Calu3 (cell line): ENCODE results near the gene SMIM22. TPM values are rescaled to one million over a fixed set of nuclear protein-coding genes. Genes with fewer than 3 reads are reported as not detected.

Experiments
- BruUV-seq: library from RNA; stranded (reverse); fragments of 400-500 nt; replicated peaks from 2 replicates; lab custom pipeline; 2021; lab: Mats Ljungman, UMichigan
- CTCF ChIA-PET: fragments of 300-600 bp; sonication (Branson Sonifier 250); formaldehyde crosslinking; loops from one replicate; lab custom pipeline; 2022; ENCODE audit warnings: antibody characterized with exemption; lab: Charles Lee
- DNase-seq: peaks from one replicate; pipeline ENCODE4 v3.0.0; 2022
- H3K27ac Mint-ChIP-seq: one replicate; pipeline ENCODE4 v1.8.0; 2022; ENCODE audit warnings: mixed read lengths; ENCODE audit not compliant: unreplicated experiment
- H3K27me3 Mint-ChIP-seq: one replicate; pipeline ENCODE4 v1.8.0; 2022; ENCODE audit warnings: mixed read lengths; ENCODE audit not compliant: unreplicated experiment
- H3K36me3 Mint-ChIP-seq: one replicate; pipeline ENCODE4 v1.8.0; 2022; ENCODE audit warnings: mild to moderate bottlenecking, moderate library complexity, mixed read lengths; ENCODE audit not compliant: insufficient read depth, unreplicated experiment
- H3K4me1 Mint-ChIP-seq: one replicate; pipeline ENCODE4 v1.8.0; 2022; ENCODE audit warnings: mild to moderate bottlenecking, low read depth, mixed read lengths; ENCODE audit not compliant: unreplicated experiment
- H3K4me3 Mint-ChIP-seq: one replicate; pipeline ENCODE4 v1.8.0; 2022; ENCODE audit warnings: mild to moderate bottlenecking, low read depth, moderate library complexity, mixed read lengths; ENCODE audit not compliant: unreplicated experiment
- H3K9me3 Mint-ChIP-seq: one replicate; pipeline ENCODE4 v1.8.0; 2022; ENCODE audit warnings: low read depth, mixed read lengths; ENCODE audit not compliant: unreplicated experiment
- intact Hi-C: fragments of 100-400 bp; cut with micrococcal nuclease; formaldehyde crosslinking; loops from one replicate; pipeline ENCODE4 v1.10.0; 2022; ENCODE audit not compliant: unreplicated experiment
- total RNA-seq: library from RNA; stranded (reverse); gene quantifications from 2 replicates; pipeline ENCODE4 v1.2.3, GENCODE V29; 2022
- TF ChIP-seq, protein P1 (sequence below): fragments of 200-600 bp; IDR thresholded peaks from one replicate; pipeline ENCODE4 v1.8.0; 2022; ENCODE audit warnings: antibody characterized with exemption; ENCODE audit not compliant: unreplicated experiment

SMIM22 gene
- total RNA-seq, 1 experiment from 2014 or later, result 208 TPM

DNA sequence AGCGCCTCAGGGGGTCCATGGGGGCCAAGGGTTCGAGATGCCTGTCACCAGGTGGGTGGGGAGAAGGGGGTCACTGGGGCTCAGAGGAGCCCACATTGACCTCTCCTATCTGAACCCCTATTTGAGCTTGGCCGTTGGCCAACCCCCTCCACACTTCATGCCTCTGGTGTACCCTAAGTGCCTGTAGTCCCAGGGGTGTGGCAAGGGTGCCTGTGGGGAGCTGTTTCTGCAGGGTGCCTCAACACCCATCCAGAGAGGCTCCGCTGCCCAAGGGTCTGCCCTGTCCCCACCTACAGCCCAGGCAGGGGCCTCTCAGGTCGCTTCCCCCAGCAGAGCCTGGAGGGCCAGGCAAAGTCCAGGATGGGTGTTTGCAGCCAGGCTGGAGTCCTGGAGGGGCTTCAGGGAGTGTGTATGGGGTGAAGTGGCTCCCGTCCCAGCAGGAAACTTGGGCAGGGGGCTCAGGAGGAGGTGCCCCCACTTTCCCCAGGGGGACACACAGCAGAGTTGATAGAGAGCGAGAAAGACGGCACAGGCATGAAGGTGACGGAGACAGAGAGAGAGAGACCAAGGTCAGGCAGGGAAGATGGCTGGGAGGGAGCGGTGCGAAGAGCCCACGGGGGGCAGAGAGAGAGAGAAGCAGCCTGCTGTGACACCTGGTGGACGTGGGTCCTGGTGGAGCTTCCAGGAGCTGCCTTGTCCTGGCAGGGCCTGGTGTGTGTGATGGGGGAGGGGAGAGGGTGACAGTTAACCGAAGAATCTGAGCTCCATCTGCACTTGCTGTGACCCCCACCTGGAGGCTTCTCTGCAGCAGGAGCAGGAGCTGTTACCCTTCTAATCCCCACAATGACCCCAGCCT lies 7.3 kb upstream of the SMIM22 start, which contains the start of gene SEPTIN12:
Gene SEPTIN12 (minus strand): TSS at position 719 of the 856 bp plus-strand sequence. CDS start 700 bp downstream, at position 19.
- CTCF ChIA-PET, result no interaction called here
- TF ChIP-seq, protein P1, sequence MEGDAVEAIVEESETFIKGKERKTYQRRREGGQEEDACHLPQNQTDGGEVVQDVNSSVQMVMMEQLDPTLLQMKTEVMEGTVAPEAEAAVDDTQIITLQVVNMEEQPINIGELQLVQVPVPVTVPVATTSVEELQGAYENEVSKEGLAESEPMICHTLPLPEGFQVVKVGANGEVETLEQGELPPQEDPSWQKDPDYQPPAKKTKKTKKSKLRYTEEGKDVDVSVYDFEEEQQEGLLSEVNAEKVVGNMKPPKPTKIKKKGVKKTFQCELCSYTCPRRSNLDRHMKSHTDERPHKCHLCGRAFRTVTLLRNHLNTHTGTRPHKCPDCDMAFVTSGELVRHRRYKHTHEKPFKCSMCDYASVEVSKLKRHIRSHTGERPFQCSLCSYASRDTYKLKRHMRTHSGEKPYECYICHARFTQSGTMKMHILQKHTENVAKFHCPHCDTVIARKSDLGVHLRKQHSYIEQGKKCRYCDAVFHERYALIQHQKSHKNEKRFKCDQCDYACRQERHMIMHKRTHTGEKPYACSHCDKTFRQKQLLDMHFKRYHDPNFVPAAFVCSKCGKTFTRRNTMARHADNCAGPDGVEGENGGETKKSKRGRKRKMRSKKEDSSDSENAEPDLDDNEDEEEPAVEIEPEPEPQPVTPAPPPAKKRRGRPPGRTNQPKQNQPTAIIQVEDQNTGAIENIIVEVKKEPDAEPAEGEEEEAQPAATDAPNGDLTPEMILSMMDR, result no peak
- no peaks in the 10 kb centered on the region for H3K9me3 Mint-ChIP-seq
- H3K27me3 Mint-ChIP-seq, result no peaks in the 10 kb centered on the region
- no peak within 1 kb of the TSS for H3K27ac Mint-ChIP-seq
- no peak for DNase-seq
- H3K4me3 Mint-ChIP-seq, result no peak within 1 kb of the TSS
- peaks cover 13% of the 10 kb centered on the region for H3K36me3 Mint-ChIP-seq
- no TSS peak for BruUV-seq
- intact Hi-C loops, result no loop called here
- H3K4me1 Mint-ChIP-seq, result peaks cover 27% of the 10 kb centered on the region

DNA sequence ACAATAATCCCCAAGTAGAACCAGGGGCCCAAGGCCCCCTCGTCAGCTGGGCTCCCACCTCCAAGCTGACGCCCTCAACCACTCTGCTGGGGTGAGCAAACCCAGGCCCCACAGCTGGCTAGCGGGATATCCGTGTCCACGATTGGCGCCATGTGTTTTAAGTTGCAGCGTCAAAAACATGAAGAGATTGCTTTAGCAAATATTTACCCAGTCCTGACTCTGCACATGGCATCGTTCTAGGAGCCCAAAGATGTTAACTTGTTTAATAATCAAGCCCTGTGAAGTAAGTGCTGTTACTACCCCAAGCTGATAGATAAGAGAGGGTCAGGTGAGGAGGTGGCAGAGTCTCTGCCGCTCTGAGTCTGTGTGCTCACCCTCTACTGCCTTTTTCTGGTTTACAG lies 6.7 kb upstream of the SMIM22 start:
- intact Hi-C loops, result no loop called here
- no peak overlapping the region for H3K27ac Mint-ChIP-seq

DNA sequence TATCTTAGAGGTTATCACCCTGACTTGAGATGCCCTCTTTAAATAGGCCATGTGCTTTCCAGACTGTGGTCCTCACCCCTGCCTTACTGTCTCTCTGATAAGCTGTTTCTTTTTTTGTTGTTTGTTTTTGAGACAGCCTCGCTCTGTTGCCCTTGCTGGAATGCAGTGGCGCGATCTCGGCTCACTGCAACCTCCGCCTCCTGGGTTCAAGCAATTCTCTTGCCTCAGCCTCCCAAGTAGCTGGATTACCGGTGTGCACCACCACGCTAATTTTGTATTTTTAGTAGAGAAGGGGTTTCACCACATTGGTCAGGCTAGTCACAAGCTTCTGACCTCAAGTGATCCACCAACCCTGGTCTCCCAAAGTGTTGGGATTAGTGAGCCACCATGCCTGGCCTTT lies 6.3 kb upstream of the SMIM22 start:
- peaks cover 13% of the 10 kb centered on the region for H3K36me3 Mint-ChIP-seq
- CTCF ChIA-PET, result interaction anchor here (0.6 to 1.1 kb wide), 2 partner anchors 139 to 191 kb away, joined by 4 to 5 read pairs; no protein-coding TSS in a partner anchor
- H3K9me3 Mint-ChIP-seq, result no peaks in the 10 kb centered on the region
- H3K27ac Mint-ChIP-seq, result no peak overlapping the region
- no TSS peak for BruUV-seq
- no peaks in the 10 kb centered on the region for H3K27me3 Mint-ChIP-seq
- TF ChIP-seq, protein P1, result no peak
- peaks cover 27% of the 10 kb centered on the region for H3K4me1 Mint-ChIP-seq
- no peak overlapping the region for H3K4me3 Mint-ChIP-seq
- intact Hi-C loops, result no loop called here
- no peak for DNase-seq

More for the DNA sequence above, 6.7 kb upstream of the SMIM22 start:
- Mint-ChIP-seq H3K36me3 (peaks cover 13% of the 10 kb centered on the region), H3K9me3 (no peaks in the 10 kb centered on the region), H3K4me1 (peaks cover 27% of the 10 kb centered on the region), H3K4me3 (no peak overlapping the region), H3K27me3 (no peaks in the 10 kb centered on the region)
- BruUV-seq, result no TSS peak
- CTCF ChIA-PET, result interaction anchor here (1.1 kb wide), 1 partner anchor 138 kb away, joined by 4 read pairs; no protein-coding TSS in a partner anchor
- DNase-seq, result no peak
- TF ChIP-seq, protein P1, result no peak

DNA sequence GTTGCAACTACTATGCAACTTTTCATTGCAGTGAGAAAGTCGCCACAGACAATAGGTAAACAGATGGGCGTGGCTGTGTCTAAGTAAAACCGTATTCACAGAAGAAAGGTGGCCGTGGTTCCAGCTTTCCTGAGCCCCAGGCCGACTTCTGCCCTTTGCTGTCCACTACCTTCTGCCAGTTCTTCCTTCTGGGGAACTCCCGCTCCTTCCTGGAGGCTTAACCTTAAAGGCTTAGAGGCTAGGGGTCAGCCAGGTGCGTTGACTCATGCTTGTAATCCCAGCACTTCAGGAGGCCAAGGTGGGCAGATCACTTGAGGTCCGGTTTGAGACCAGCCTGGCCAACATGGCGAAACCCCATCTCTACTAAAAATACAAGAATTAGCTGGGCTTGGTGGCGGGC lies 4.9 kb upstream of the SMIM22 start:
- no peak overlapping the region for H3K27ac Mint-ChIP-seq
- no peak overlapping the region for H3K4me3 Mint-ChIP-seq
- H3K4me1 Mint-ChIP-seq, result peaks cover 27% of the 10 kb centered on the region
- H3K9me3 Mint-ChIP-seq, result no peaks in the 10 kb centered on the region
- TF ChIP-seq, protein P1, result no peak
- CTCF ChIA-PET, result no interaction called here
- H3K36me3 Mint-ChIP-seq, result peaks cover 16% of the 10 kb centered on the region
- no peaks in the 10 kb centered on the region for H3K27me3 Mint-ChIP-seq
- no peak for DNase-seq
- BruUV-seq, result no TSS peak
- intact Hi-C loops, result no loop called here
